Muscle of leg (tissue), 11 donors: ENCODE measurements around the gene IKZF1. TPM values are rescaled to one million over a fixed set of nuclear protein-coding genes. Genes with fewer than 3 reads are reported as not detected.
"Not testable (repeated sequence)": the region's sequence is repeated elsewhere in the genome, so short reads cannot be mapped to it uniquely, and the experiment has no call there.

Experiments
- DNase-seq: peaks from one replicate; pipeline ENCODE4 v3.0.0; 2013
- H3K27ac ChIP-seq: one replicate; pipeline ENCODE4 v1.5.1; 2013; ENCODE audit warnings: mild to moderate bottlenecking, low read length, control low read depth
- H3K27me3 ChIP-seq: one replicate; pipeline ENCODE4 v1.6.1; 2013; ENCODE audit warnings: low read length; ENCODE audit not compliant: control insufficient read depth, insufficient read depth
- H3K36me3 ChIP-seq: one replicate; pipeline ENCODE4 v1.6.1; 2013; ENCODE audit warnings: low read length; ENCODE audit not compliant: control insufficient read depth, insufficient read depth
- H3K4me1 ChIP-seq: one replicate; pipeline ENCODE4 v1.6.1; 2013; ENCODE audit warnings: low read length; ENCODE audit not compliant: control insufficient read depth, insufficient read depth
- H3K4me3 ChIP-seq: one replicate; pipeline ENCODE4 v1.5.1; 2013; ENCODE audit warnings: low read length, control low read depth
- H3K9me3 ChIP-seq: replicated peaks from 2 replicates; pipeline ENCODE4 v1.6.1; 2013; ENCODE audit warnings: low read depth, low read length; ENCODE audit not compliant: control insufficient read depth
- WGBS: methylation state at CpG from one replicate; pipeline ENCODE4 v1.1.5; 2013; ENCODE audit warnings: missing lambda C conversion rate; ENCODE audit not compliant: insufficient coverage; 5-methylcytosine and 5-hydroxymethylcytosine counted together
- polyA plus RNA-seq, 8 donors: library from polyadenylated mRNA; unstranded; fragments of 120-200 nt; gene quantifications; one replicate each; pipeline versions ENCODE4 v1.2.1 to v1.2.3, GENCODE V29; 2013; ENCODE audit warnings: inconsistent platforms in 1 of 8, low replicate concordance in 1 of 8; ENCODE audit not compliant: insufficient read length in 8 of 8, insufficient read depth in 1 of 8
- total RNA-seq: library from RNA; stranded (reverse); fragments of 120-200 nt; gene quantifications from one replicate; pipeline ENCODE4 v1.2.4, GENCODE V29; 2013

IKZF1 gene
- total and polyA plus RNA-seq, 9 donors: 1.1 to 2.1 (median 1.6) TPM

- Histone ChIP-seq H3K4me3 (no peak overlapping the region), H3K27ac (no peak overlapping the region)
Observed at GRCh38 chr7:50333221-50333651, 28.7 kb downstream of the IKZF1 start.

GRCh38 chr7:50334341-50334994 lies 30.0 kb downstream of the IKZF1 start:
- Histone ChIP-seq H3K4me3 (no peak overlapping the region), H3K36me3 (no peaks in the 10 kb centered on the region), H3K27ac (no peak overlapping the region), H3K27me3 (peaks cover 5% of the 10 kb centered on the region), H3K9me3 (no peaks in the 10 kb centered on the region), H3K4me1 (no peaks in the 10 kb centered on the region)
- no peak for DNase-seq
- WGBS: 100% methylated on average over 1 of the region's 1 CpG

More at GRCh38 chr7:50333221-50333651, 28.7 kb downstream of the IKZF1 start:
- H3K36me3 ChIP-seq: no peaks in the 10 kb centered on the region
- no peaks in the 10 kb centered on the region for H3K4me1 ChIP-seq
- DNase-seq: no peak
- H3K9me3 ChIP-seq: no peaks in the 10 kb centered on the region
- WGBS: 8% methylated on average over 5 of the region's 9 CpGs
- H3K27me3 ChIP-seq: peaks cover 5% of the 10 kb centered on the region

GRCh38 chr7:50335230-50335794 lies 30.8 kb downstream of the IKZF1 start:
- WGBS: 88% methylated on average over 1 of the region's 1 CpG
- H3K4me1 ChIP-seq: no peaks in the 10 kb centered on the region
- H3K27ac ChIP-seq: no peak overlapping the region
- H3K4me3 ChIP-seq: no peak overlapping the region
- H3K27me3 ChIP-seq: peaks cover 6% of the 10 kb centered on the region
- H3K9me3 ChIP-seq: no peaks in the 10 kb centered on the region
- no peaks in the 10 kb centered on the region for H3K36me3 ChIP-seq
- DNase-seq: no peak

- Histone ChIP-seq H3K4me1 (no peaks in the 10 kb centered on the region), H3K36me3 (no peaks in the 10 kb centered on the region), H3K27me3 (peaks cover 6% of the 10 kb centered on the region), H3K9me3 (no peaks in the 10 kb centered on the region), H3K4me3 (no peak overlapping the region), H3K27ac (no peak overlapping the region)
- no peak for DNase-seq
- WGBS: 85% methylated on average over 17 of the region's 22 CpGs
Observed at GRCh38 chr7:50335795-50336754, 31.6 kb downstream of the IKZF1 start.

GRCh38 chr7:50336894-50337703 lies 32.6 kb downstream of the IKZF1 start:
- no peak for DNase-seq
- 93% methylated on average over 12 of the region's 15 CpGs for WGBS
- H3K4me1 ChIP-seq: no peaks in the 10 kb centered on the region

GRCh38 chr7:50339472-50339871 lies 35.0 kb downstream of the IKZF1 start:
- H3K27me3 ChIP-seq, H3K4me1 ChIP-seq, H3K9me3 ChIP-seq, H3K36me3 ChIP-seq, H3K4me3 ChIP-seq, DNase-seq, H3K27ac ChIP-seq: not testable (repeated sequence)
- WGBS: no CpG with 5 or more reads among the region's 7 CpGs

More at GRCh38 chr7:50336894-50337703, 32.6 kb downstream of the IKZF1 start:
- no peak overlapping the region for H3K4me3 ChIP-seq
- no peaks in the 10 kb centered on the region for H3K36me3 ChIP-seq
- no peak overlapping the region for H3K27ac ChIP-seq
- peaks cover 4% of the 10 kb centered on the region for H3K27me3 ChIP-seq
- no peaks in the 10 kb centered on the region for H3K9me3 ChIP-seq

GRCh38 chr7:50339990-50340500 lies 35.5 kb downstream of the IKZF1 start:
- no peak for DNase-seq
- Histone ChIP-seq H3K4me1 (no peaks in the 10 kb centered on the region), H3K27me3 (peaks cover 4% of the 10 kb centered on the region), H3K4me3 (no peak overlapping the region), H3K9me3 (no peaks in the 10 kb centered on the region), H3K36me3 (no peaks in the 10 kb centered on the region), H3K27ac (no peak overlapping the region)
- 9% methylated on average over 1 of the region's 7 CpGs for WGBS

- H3K36me3 ChIP-seq: no peaks in the 10 kb centered on the region
- no peak for DNase-seq
- H3K9me3 ChIP-seq: no peaks in the 10 kb centered on the region
- no peaks in the 10 kb centered on the region for H3K4me1 ChIP-seq
- H3K27ac ChIP-seq: no peak overlapping the region
- peaks cover 4% of the 10 kb centered on the region for H3K27me3 ChIP-seq
- no CpG with 5 or more reads among the region's 1 CpG for WGBS
- H3K4me3 ChIP-seq: no peak overlapping the region
Observed at GRCh38 chr7:50341724-50342123, 37.2 kb downstream of the IKZF1 start.

- no peak for DNase-seq
- Histone ChIP-seq H3K9me3 (no peaks in the 10 kb centered on the region), H3K4me3 (no peak overlapping the region), H3K27ac (no peak overlapping the region), H3K4me1 (no peaks in the 10 kb centered on the region), H3K36me3 (no peaks in the 10 kb centered on the region), H3K27me3 (peaks cover 4% of the 10 kb centered on the region)
- WGBS: 17% methylated on average over 8 of the region's 8 CpGs
Observed at GRCh38 chr7:50342616-50343114, 38.1 kb downstream of the IKZF1 start.
